NT2/D1 (cell line): ENCODE results near the gene NAA60.

ENCODE experiments used
- DNase-seq: peaks from one replicate; pipeline ENCODE4 v3.0.0-alpha.2; 2011; ENCODE audit warnings: low read depth, low spot score
- H3K27me3 ChIP-seq: 2 replicates; pipeline ENCODE4 v1.6.0; 2011; ENCODE audit warnings: mild to moderate bottlenecking; ENCODE audit not compliant: insufficient read length, insufficient read depth
- H3K36me3 ChIP-seq: 2 replicates; pipeline ENCODE4 v1.6.1; 2011; ENCODE audit warnings: mild to moderate bottlenecking, low read length, mixed read lengths; ENCODE audit not compliant: insufficient read depth, insufficient read length
- H3K4me1 ChIP-seq: 2 replicates; pipeline ENCODE4 v1.5.1; 2011; ENCODE audit not compliant: insufficient read depth, insufficient read length
- H3K4me3 ChIP-seq: 2 replicates; pipeline ENCODE4 v1.5.1; 2011; ENCODE audit warnings: low read depth; ENCODE audit not compliant: insufficient read length
- H3K9ac ChIP-seq: 2 replicates; pipeline ENCODE4 v1.6.0; 2011; ENCODE audit warnings: low read depth; ENCODE audit not compliant: insufficient read length
- H3K9me3 ChIP-seq: 2 replicates; pipeline ENCODE4 v1.5.1; 2011; ENCODE audit warnings: mild to moderate bottlenecking, low read length; ENCODE audit not compliant: insufficient read depth
- SUZ12 ChIP-seq: IDR thresholded peaks from 2 replicates; pipeline ENCODE4 v1.6.1; 2011; ENCODE audit not compliant: insufficient read length, insufficient read depth; ENCODE audit errors: extremely low read depth
- YY1 ChIP-seq: IDR thresholded peaks from 2 replicates; pipeline ENCODE4 v1.6.1; 2011; ENCODE audit not compliant: insufficient read length, insufficient read depth
- ZNF274 ChIP-seq: IDR thresholded peaks from 2 replicates; pipeline ENCODE4 v1.6.1; 2011; ENCODE audit warnings: mild to moderate bottlenecking, low read depth, low read length

The NAA60 gene

DNA sequence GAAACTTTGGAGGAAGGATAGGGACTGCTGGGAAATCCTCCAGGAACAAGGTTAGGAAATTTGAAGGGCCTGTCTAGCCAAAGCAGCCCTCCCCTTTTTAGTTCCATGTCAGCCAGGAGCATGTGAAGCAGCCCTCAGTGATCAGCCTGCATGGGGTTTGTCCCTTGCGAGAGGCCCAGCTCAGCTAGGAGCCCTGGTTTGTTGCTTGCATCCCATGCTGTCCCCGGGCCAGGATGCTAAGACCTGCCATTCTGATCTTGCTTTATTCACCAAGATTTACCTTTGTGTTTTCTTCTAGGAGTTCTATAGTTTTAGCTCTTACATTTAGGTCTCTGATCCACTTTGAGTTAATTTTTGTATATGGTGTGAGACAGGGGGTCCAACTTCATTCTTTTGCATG lies 84.9 kb downstream of the NAA60 start:
- no peak overlapping the region for H3K9ac ChIP-seq
- no peaks in the 10 kb centered on the region for H3K27me3 ChIP-seq
- peaks cover 75% of the 10 kb centered on the region for H3K36me3 ChIP-seq
- no peak overlapping the region for H3K4me3 ChIP-seq
- H3K4me1 ChIP-seq = no peaks in the 10 kb centered on the region
- H3K9me3 ChIP-seq = peaks cover 15% of the 10 kb centered on the region; the same call in 1 of the 2 replicates
- DNase-seq = no peak
- TF ChIP-seq ZNF274 (no peak), SUZ12 (no peak), YY1 (no peak)

DNA sequence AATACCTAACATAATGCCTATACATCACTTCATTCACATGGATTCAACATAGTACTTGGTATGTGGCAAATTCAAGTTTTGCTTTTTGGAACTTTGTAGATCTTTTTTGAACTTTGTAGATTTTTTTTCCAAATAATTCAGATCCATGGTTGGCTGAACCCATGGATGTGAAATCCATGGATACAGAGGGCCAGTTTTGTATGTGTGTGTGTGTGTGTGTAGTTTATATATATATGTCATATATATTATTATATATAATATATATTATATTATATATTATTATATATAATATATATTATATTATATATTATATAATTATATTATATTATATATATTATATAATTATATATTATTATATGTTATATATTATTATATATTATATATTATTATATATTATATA lies 85.7 kb downstream of the NAA60 start:
- DNase-seq = no peak

DNA sequence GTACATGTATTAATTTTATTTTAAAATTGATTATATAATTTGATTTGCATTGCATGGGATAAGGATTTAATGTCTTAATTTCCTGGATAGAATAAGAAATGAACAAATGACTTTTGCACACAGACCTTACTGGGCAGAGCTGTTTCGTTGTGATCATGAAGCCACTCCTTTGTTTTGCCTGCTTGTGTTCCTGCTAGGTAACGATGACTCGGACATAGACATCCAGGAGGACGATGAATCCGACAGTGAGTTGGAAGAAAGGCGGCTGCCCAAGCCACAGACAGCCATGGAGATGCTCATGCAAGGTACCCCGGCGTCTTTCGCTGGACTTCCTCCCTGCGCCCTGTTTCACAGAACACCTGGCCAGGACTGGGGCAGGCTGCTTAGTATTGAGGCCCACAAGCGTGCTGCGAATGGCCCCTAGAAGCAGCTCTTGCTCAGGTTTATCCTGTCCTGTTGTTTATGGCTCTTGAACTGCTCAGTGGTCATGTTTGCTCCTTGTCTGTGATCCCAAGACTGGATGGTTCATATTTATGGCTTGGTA lies 87.0 kb downstream of the NAA60 start:
- H3K4me1 ChIP-seq = no peaks in the 10 kb centered on the region
- TF ChIP-seq SUZ12 (no peak), ZNF274 (no peak), YY1 (no peak)
- H3K36me3 ChIP-seq = peaks cover 76% of the 10 kb centered on the region
- H3K9me3 ChIP-seq = peaks cover 15% of the 10 kb centered on the region; the same call in 1 of the 2 replicates
- no peaks in the 10 kb centered on the region for H3K27me3 ChIP-seq
- H3K9ac ChIP-seq = no peak overlapping the region
- DNase-seq = no peak
- H3K4me3 ChIP-seq = no peak overlapping the region

More for the DNA sequence above, 85.7 kb downstream of the NAA60 start:
- H3K27me3 ChIP-seq = no peaks in the 10 kb centered on the region
- H3K4me3 ChIP-seq = no peak overlapping the region
- no peak for TF ChIP-seq YY1
- no peak for TF ChIP-seq ZNF274
- no peak for TF ChIP-seq SUZ12
- peaks cover 75% of the 10 kb centered on the region for H3K36me3 ChIP-seq
- no peaks in the 10 kb centered on the region for H3K4me1 ChIP-seq
- no peak overlapping the region for H3K9ac ChIP-seq
- peaks cover 15% of the 10 kb centered on the region; the same call in 1 of the 2 replicates for H3K9me3 ChIP-seq

DNA sequence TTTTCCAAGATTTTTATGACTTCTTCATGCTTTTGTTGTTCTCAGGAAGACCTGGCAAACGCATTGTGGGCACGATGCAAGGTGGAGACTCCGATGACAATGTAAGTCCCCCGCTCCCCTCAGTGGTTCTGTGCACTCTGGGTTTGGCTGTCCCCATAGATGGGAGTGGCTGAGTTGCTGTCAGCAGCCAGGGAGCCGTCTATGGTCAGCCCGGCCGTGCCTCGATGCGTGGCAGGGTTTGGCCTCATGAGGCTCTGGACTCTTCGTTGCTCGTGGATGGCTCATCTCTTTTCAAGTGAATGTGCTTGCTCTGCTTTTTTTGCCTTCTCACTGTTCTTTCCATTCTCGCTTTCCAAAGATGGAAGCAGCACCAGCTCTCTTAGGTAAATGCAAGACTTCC lies 89.3 kb downstream of the NAA60 start:
- Histone ChIP-seq H3K4me3 (no peak overlapping the region), H3K9me3 (peaks cover 10% of the 10 kb centered on the region; the same call in 1 of the 2 replicates), H3K4me1 (no peaks in the 10 kb centered on the region), H3K27me3 (no peaks in the 10 kb centered on the region), H3K9ac (no peak overlapping the region), H3K36me3 (peaks cover 81% of the 10 kb centered on the region)
- DNase-seq = no peak
- TF ChIP-seq ZNF274 (no peak), SUZ12 (no peak), YY1 (no peak)

DNA sequence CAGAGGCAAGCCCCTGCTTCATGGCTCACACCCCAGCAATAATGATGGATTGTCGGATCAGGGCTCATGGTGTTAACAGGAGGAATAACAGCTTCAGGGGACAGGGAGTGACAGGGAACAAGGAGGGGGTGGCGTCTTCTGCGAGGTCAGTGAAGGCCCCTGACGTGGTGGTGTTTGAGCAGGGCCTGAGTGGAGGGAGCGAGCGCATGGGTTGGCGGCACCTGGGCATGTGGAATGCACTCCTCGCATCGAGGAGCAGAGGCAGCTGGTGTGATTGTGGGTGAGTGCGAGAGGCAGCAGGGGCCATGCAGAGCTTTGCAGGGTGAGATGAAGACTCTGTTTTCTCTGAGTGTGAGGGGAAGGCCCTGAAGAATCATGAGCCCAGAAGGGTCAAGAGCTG lies 90.6 kb downstream of the NAA60 start:
- H3K36me3 ChIP-seq = peaks cover 76% of the 10 kb centered on the region
- H3K27me3 ChIP-seq = no peaks in the 10 kb centered on the region
- DNase-seq = no peak
- no peaks in the 10 kb centered on the region for H3K9me3 ChIP-seq
- H3K4me1 ChIP-seq = no peaks in the 10 kb centered on the region
- no peak for TF ChIP-seq ZNF274
- no peak for TF ChIP-seq SUZ12
- TF ChIP-seq YY1 = no peak
- no peak overlapping the region for H3K9ac ChIP-seq
- no peak overlapping the region for H3K4me3 ChIP-seq

DNA sequence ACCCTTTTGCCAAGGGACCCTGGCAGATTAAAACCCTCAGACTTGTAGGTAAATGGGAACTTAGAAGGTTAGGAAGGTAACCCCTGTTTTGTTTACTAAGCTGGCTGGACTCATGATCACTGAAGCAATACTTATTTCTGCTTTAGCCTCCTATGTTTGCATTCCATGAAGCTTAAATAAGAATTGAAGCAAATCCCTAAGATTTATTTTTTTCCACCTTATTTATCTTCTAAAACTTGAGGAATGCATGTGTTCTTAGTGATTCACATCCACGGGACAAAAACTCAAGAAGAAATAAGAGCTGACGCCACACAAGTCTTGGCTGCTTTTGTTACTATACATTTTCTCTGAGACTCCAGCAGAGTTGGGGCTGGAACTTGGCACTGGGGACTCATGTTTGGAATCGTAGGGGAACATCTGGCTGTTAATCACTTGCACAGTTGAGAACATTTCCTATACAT lies 92.8 kb downstream of the NAA60 start:
- Histone ChIP-seq H3K27me3 (no peaks in the 10 kb centered on the region), H3K9ac (no peak overlapping the region), H3K9me3 (no peaks in the 10 kb centered on the region), H3K4me1 (no peaks in the 10 kb centered on the region), H3K4me3 (no peak overlapping the region), H3K36me3 (peaks cover 75% of the 10 kb centered on the region)
- no peak for DNase-seq
- TF ChIP-seq ZNF274 (no peak), SUZ12 (no peak), YY1 (no peak)
